ENCODE data around the gene CENPH. TPM values are rescaled to one million over a fixed set of nuclear protein-coding genes. Genes with fewer than 3 reads are reported as not detected.
"Not testable (repeated sequence)": the region's sequence is repeated elsewhere in the genome, so short reads cannot be mapped to it uniquely, and the experiment has no call there.

CENPH gene
- total RNA-seq, 1 experiment from 2014 or later = 103 TPM

- not testable (repeated sequence) for H3K4me3 ChIP-seq; DNase-seq; H3K27ac ChIP-seq; H3K9me3 ChIP-seq (replicated peaks); H3K4me1 ChIP-seq; H3K27me3 ChIP-seq
- peaks cover 12% of the 10 kb centered on the region for H3K36me3 ChIP-seq
These were observed 31.0 kb downstream of the CENPH start for GRCh38 chr5:69220371-69220770.

- H3K4me1 ChIP-seq; H3K27ac ChIP-seq; H3K9me3 ChIP-seq (replicated peaks); H3K4me3 ChIP-seq; H3K27me3 ChIP-seq; DNase-seq: not testable (repeated sequence)
- peaks cover 12% of the 10 kb centered on the region for H3K36me3 ChIP-seq
These were observed 31.4 kb downstream of the CENPH start for GRCh38 chr5:69220833-69221232.

- no peak for DNase-seq
These were observed 35.1 kb downstream of the CENPH start for GRCh38 chr5:69224520-69224919.

GRCh38 chr5:69225860-69226259, 36.5 kb downstream of the CENPH start:
- DNase-seq = no peak
- no peak overlapping the region for H3K4me3 ChIP-seq
- H3K27me3 ChIP-seq = no peaks in the 10 kb centered on the region
- H3K9me3 ChIP-seq (replicated peaks) = no peaks in the 10 kb centered on the region
- H3K27ac ChIP-seq = no peak overlapping the region
- peaks cover 41% of the 10 kb centered on the region for H3K36me3 ChIP-seq
- no peaks in the 10 kb centered on the region for H3K4me1 ChIP-seq

More at GRCh38 chr5:69224520-69224919, 35.1 kb downstream of the CENPH start:
- Histone ChIP-seq H3K27ac (no peak overlapping the region), H3K36me3 (peaks cover 34% of the 10 kb centered on the region), H3K4me1 (no peaks in the 10 kb centered on the region), H3K4me3 (no peak overlapping the region), H3K9me3 (replicated peaks) (no peaks in the 10 kb centered on the region), H3K27me3 (no peaks in the 10 kb centered on the region)

GRCh38 chr5:69230181-69230580, 40.8 kb downstream of the CENPH start:
- Histone ChIP-seq H3K27ac (no peak overlapping the region), H3K27me3 (no peaks in the 10 kb centered on the region), H3K36me3 (peaks cover 30% of the 10 kb centered on the region), H3K9me3 (replicated peaks) (no peaks in the 10 kb centered on the region), H3K4me3 (no peak overlapping the region), H3K4me1 (no peaks in the 10 kb centered on the region)
- no peak for DNase-seq

GRCh38 chr5:69231281-69231680, 41.9 kb downstream of the CENPH start:
- DNase-seq = no peak
- no peaks in the 10 kb centered on the region for H3K9me3 ChIP-seq (replicated peaks)
- H3K36me3 ChIP-seq = peaks cover 30% of the 10 kb centered on the region
- no peaks in the 10 kb centered on the region for H3K27me3 ChIP-seq
- no peak overlapping the region for H3K27ac ChIP-seq
- H3K4me3 ChIP-seq = no peak overlapping the region
- H3K4me1 ChIP-seq = no peaks in the 10 kb centered on the region

- Histone ChIP-seq H3K4me1 (no peaks in the 10 kb centered on the region), H3K27me3 (no peaks in the 10 kb centered on the region), H3K9me3 (replicated peaks) (no peaks in the 10 kb centered on the region), H3K4me3 (no peak overlapping the region), H3K36me3 (peaks cover 30% of the 10 kb centered on the region), H3K27ac (no peak overlapping the region)
- no peak for DNase-seq
These were observed 42.5 kb downstream of the CENPH start for GRCh38 chr5:69231851-69232250.

- Histone ChIP-seq H3K9me3 (replicated peaks) (no peaks in the 10 kb centered on the region), H3K27me3 (no peaks in the 10 kb centered on the region), H3K4me3 (peak within 1 kb of the TSS; percentile 79), H3K36me3 (peaks cover 14% of the 10 kb centered on the region; the same call in 1 of the 2 replicates), H3K4me1 (no peaks in the 10 kb centered on the region), H3K27ac (peak within 1 kb of the TSS; percentile 29; the same call in 1 of the 2 replicates)
- peak; percentile 90 to 93 for DNase-seq
These were observed 45.3 kb downstream of the CENPH start, which contains the start of gene CDK7 for GRCh38 chr5:69234457-69235268. Gene CDK7, plus strand, starts transcription at chr5:69234886. Its CDS starts 90 bp downstream, at chr5:69234976.

- H3K27me3 ChIP-seq; DNase-seq; H3K27ac ChIP-seq; H3K4me3 ChIP-seq; H3K9me3 ChIP-seq (replicated peaks); H3K4me1 ChIP-seq: not testable (repeated sequence)
- peaks cover 23% of the 10 kb centered on the region for H3K36me3 ChIP-seq
These were observed 47.4 kb downstream of the CENPH start for GRCh38 chr5:69236733-69237132.

GRCh38 chr5:69237877-69238276, 48.5 kb downstream of the CENPH start:
- no peaks in the 10 kb centered on the region for H3K27me3 ChIP-seq
- DNase-seq = no peak
- H3K36me3 ChIP-seq = peaks cover 26% of the 10 kb centered on the region
- H3K4me1 ChIP-seq = no peaks in the 10 kb centered on the region
- H3K9me3 ChIP-seq (replicated peaks) = no peaks in the 10 kb centered on the region
- H3K4me3 ChIP-seq = no peak overlapping the region
- no peak overlapping the region for H3K27ac ChIP-seq

- DNase-seq = no peak
- Histone ChIP-seq H3K4me1 (no peaks in the 10 kb centered on the region), H3K36me3 (peaks cover 29% of the 10 kb centered on the region), H3K9me3 (replicated peaks) (no peaks in the 10 kb centered on the region), H3K27me3 (no peaks in the 10 kb centered on the region), H3K4me3 (no peak overlapping the region), H3K27ac (no peak overlapping the region)
These were observed 49.4 kb downstream of the CENPH start for GRCh38 chr5:69238760-69239251.

- no peaks in the 10 kb centered on the region for H3K4me1 ChIP-seq
- no peaks in the 10 kb centered on the region for H3K27me3 ChIP-seq
- H3K4me3 ChIP-seq = no peak overlapping the region
- H3K36me3 ChIP-seq = peaks cover 27% of the 10 kb centered on the region
- DNase-seq = no peak
- no peak overlapping the region for H3K27ac ChIP-seq
- H3K9me3 ChIP-seq (replicated peaks) = peaks cover 4% of the 10 kb centered on the region; the same call in 1 of the 2 replicates
These were observed 53.0 kb downstream of the CENPH start for GRCh38 chr5:69242215-69242927.

- Histone ChIP-seq H3K4me3 (no peak overlapping the region), H3K27me3 (no peaks in the 10 kb centered on the region), H3K9me3 (replicated peaks) (peaks cover 9% of the 10 kb centered on the region), H3K27ac (no peak overlapping the region), H3K36me3 (peaks cover 20% of the 10 kb centered on the region), H3K4me1 (no peaks in the 10 kb centered on the region)
- DNase-seq = no peak
These were observed 55.6 kb downstream of the CENPH start for GRCh38 chr5:69245031-69245430.

- Histone ChIP-seq H3K4me3 (no peak overlapping the region), H3K36me3 (peaks cover 8% of the 10 kb centered on the region; the same call in 1 of the 2 replicates), H3K27me3 (no peaks in the 10 kb centered on the region), H3K4me1 (no peaks in the 10 kb centered on the region), H3K27ac (no peak overlapping the region), H3K9me3 (replicated peaks) (peaks cover 9% of the 10 kb centered on the region)
- DNase-seq = no peak
These were observed 58.6 kb downstream of the CENPH start for GRCh38 chr5:69248019-69248418.

- H3K27me3 ChIP-seq = no peaks in the 10 kb centered on the region
- DNase-seq = no peak
- H3K36me3 ChIP-seq = peaks cover 5% of the 10 kb centered on the region
- no peak overlapping the region for H3K27ac ChIP-seq
- no peak overlapping the region for H3K4me3 ChIP-seq
- no peaks in the 10 kb centered on the region for H3K4me1 ChIP-seq
- peaks cover 5% of the 10 kb centered on the region; the same call in 1 of the 2 replicates for H3K9me3 ChIP-seq (replicated peaks)
These were observed 61.2 kb downstream of the CENPH start for GRCh38 chr5:69250593-69250992.

Data from SJCRH30 (cell line).